HL-60 (cell line): ENCODE results near the gene CYB5B.
A peak's percentile ranks its signal among the peaks of the same experiment; 100 is the strongest.

Experiments used
- DNase-seq, 2 experiments: peaks; one replicate each; pipeline ENCODE4 v3.0.0-alpha.2; 2010 to 2020; ENCODE audit warnings: low read depth in 1 of 2, low spot score in 1 of 2
- H3K27ac ChIP-seq: fragments of 250-450 bp; sonication (Bioruptor Pico); replicated peaks from 2 replicates; pipeline ENCODE4 v1.5.1; 2020; ENCODE audit warnings: mild to moderate bottlenecking, moderate library complexity
- H3K27me3 ChIP-seq: fragments of 250-450 bp; sonication (Bioruptor Pico); 2 replicates; pipeline ENCODE4 v1.5.1; 2021; ENCODE audit warnings: mild to moderate bottlenecking, moderate library complexity; ENCODE audit not compliant: insufficient read depth, poor library complexity, severe bottlenecking
- H3K4me3 ChIP-seq: replicated peaks from 2 replicates; pipeline ENCODE4 v1.5.1; 2011; ENCODE audit warnings: mild to moderate bottlenecking, control low read depth, low read length; ENCODE audit not compliant: insufficient read depth
- CTCF ChIP-seq: IDR thresholded peaks from one replicate; pipeline ENCODE4 v1.5.1; 2011; ENCODE audit warnings: low read length, control low read depth, inconsistent platforms; ENCODE audit not compliant: insufficient read depth
- GABPA ChIP-seq: IDR thresholded peaks from 2 replicates; pipeline ENCODE4 v1.6.1; 2012; ENCODE audit warnings: low read depth
- POLR2AphosphoS5 ChIP-seq: IDR thresholded peaks from 2 replicates; pipeline ENCODE4 v1.6.1; 2012; ENCODE audit warnings: low read depth
- REST ChIP-seq: IDR thresholded peaks from 2 replicates; pipeline ENCODE4 v1.6.1; 2012; ENCODE audit warnings: low read depth; ENCODE audit not compliant: insufficient replicate concordance
- SPI1 ChIP-seq: IDR thresholded peaks from 2 replicates; pipeline ENCODE4 v1.6.1; 2012; ENCODE audit warnings: low read depth, mild to moderate bottlenecking, borderline replicate concordance

The CYB5B gene

GRCh38 chr16:69465881-69466280 is 41.5 kb downstream of the CYB5B start:
- H3K27me3 ChIP-seq, result no peaks in the 10 kb centered on the region
- H3K27ac ChIP-seq, result peak overlapping the region; percentile 11
- no peak for TF ChIP-seq REST
- TF ChIP-seq GABPA, result no peak
- TF ChIP-seq SPI1, result no peak
- no peak for TF ChIP-seq POLR2AphosphoS5
- no peak for TF ChIP-seq CTCF
- no peak overlapping the region for H3K4me3 ChIP-seq
- peak in 1 of 2 experiments; percentile 40 for DNase-seq

GRCh38 chr16:69466547-69466946 is 42.1 kb downstream of the CYB5B start:
- TF ChIP-seq SPI1 (no peak), CTCF (no peak), GABPA (no peak), REST (no peak), POLR2AphosphoS5 (no peak)
- DNase-seq, result no peak
- Histone ChIP-seq H3K27ac (no peak overlapping the region), H3K4me3 (no peak overlapping the region), H3K27me3 (no peaks in the 10 kb centered on the region)

GRCh38 chr16:69467080-69467479 is 42.7 kb downstream of the CYB5B start:
- TF ChIP-seq POLR2AphosphoS5, result no peak
- TF ChIP-seq CTCF, result no peak
- no peak for TF ChIP-seq SPI1
- no peak for TF ChIP-seq REST
- no peak for TF ChIP-seq GABPA
- H3K27ac ChIP-seq, result no peak overlapping the region
- no peak for DNase-seq

More at GRCh38 chr16:69467080-69467479, 42.7 kb downstream of the CYB5B start:
- no peaks in the 10 kb centered on the region for H3K27me3 ChIP-seq
- no peak overlapping the region for H3K4me3 ChIP-seq
